Liver (tissue), 3 donors: ENCODE measurements around the gene ZMPSTE24.

ENCODE experiments used
- CTCF ChIP-seq: fragments of 150-350 bp; IDR thresholded peaks from 2 replicates; pipeline ENCODE4 v1.5.1; 2017; ENCODE audit warnings: improper control_type of control experiment, low read depth, low read length; ENCODE audit not compliant: missing input control
- FOXA1 ChIP-seq: IDR thresholded peaks from 2 replicates; pipeline ENCODE4 v1.6.1; 2016; ENCODE audit warnings: antibody characterized with exemption
- RAD21 ChIP-seq, 2 donors: IDR thresholded peaks; 2 replicates each; pipeline ENCODE4 v1.6.1; 2016; ENCODE audit warnings: antibody characterized with exemption in 2 of 2, mild to moderate bottlenecking in 2 of 2
- REST ChIP-seq: IDR thresholded peaks from 2 replicates; pipeline ENCODE4 v1.6.1; 2016; ENCODE audit warnings: antibody characterized with exemption, mild to moderate bottlenecking
- YY1 ChIP-seq: IDR thresholded peaks from 2 replicates; pipeline ENCODE4 v1.6.1; 2016; ENCODE audit warnings: antibody characterized with exemption, mild to moderate bottlenecking
- donor health status: healthy.
- donor health status: healthy.

DNA sequence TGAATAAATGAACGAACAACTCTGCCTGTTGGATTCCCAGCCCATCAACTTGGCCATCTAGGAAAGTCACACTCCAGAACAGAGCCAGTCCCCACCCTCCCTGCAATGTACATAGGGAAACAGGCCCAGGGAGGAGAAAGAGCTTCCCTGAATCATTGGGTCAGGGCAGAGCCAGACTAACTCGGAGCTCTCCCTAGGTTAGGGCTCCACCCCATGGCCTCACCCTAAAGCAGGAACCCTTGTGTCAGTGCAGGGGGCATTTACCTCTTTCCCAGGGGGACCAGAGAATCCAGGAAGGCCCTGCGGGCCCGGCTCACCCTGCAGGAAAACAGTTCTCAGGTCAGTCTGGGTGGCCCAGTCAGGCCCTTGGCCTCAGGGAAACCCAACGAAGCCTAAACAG, 47.4 kb downstream of the ZMPSTE24 start:
- peak; percentile 27 for TF ChIP-seq CTCF
- peak; percentile 71 to 81 for TF ChIP-seq RAD21 (IDR thresholded peaks at IDR 0.05)
- TF ChIP-seq FOXA1: no peak
- TF ChIP-seq REST: no peak
- no peak for TF ChIP-seq YY1
